Breast epithelium (tissue), 3 donors: Measurements from ENCODE around the gene ALOXE3.
A peak's percentile ranks its signal among the peaks of the same experiment; 100 is the strongest.

Source experiments
- POLR2A ChIP-seq: fragments of 450-650 bp; IDR thresholded peaks from one replicate; pipeline ENCODE4 v1.6.1; 2016; ENCODE audit warnings: antibody characterized with exemption, mild to moderate bottlenecking, moderate library complexity
- POLR2AphosphoS5 ChIP-seq, 3 donors: sonication (generic); formaldehyde crosslinking; IDR thresholded peaks; one replicate each; pipeline ENCODE4 v1.6.1; 2017; ENCODE audit warnings: antibody characterized with exemption in 3 of 3
- TF ChIP-seq, protein P1 (sequence below), 3 donors: fragments of 450-650 bp; IDR thresholded peaks; one replicate each; pipeline ENCODE4 v1.5.1; 2016 to 2017; ENCODE audit warnings: antibody characterized with exemption in 3 of 3, mild to moderate bottlenecking in 3 of 3, moderate library complexity in 3 of 3

DNA sequence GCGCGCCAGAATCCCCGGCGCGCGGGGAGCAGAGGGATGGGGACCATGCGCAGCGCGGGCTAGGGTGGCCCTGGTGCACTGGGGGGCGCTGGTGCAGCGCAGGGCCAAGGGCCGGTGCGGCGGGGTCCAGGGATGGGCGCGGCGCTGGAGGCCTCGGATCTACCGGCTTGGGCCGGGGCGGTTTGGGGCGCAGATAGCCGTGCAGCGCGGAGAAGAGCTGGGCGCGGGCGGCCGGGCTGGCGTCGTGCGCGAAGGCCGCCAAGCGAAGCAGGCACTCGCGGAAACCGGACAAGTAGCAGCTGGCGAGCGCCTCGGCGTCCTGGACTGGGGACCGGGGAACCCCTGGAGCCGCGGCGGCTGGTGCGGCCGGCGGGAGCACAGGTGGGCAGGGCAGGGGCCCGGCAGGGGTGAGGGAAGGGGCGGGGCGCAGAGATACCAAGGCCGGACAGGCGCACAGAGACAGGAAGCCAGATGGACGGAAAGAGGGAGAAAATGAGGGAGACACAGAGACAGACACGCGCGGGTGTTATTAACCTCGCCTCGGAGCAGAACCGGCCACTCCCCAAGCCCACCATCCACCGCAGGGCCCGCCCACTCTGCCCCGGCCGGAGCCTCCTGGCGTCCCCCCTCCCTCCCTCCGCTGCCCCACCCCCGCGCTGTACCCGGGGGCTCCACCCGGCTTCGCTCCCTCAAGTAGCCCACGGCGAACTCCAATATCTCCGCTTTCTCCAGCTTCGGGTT lies 3.5 kb upstream of the ALOXE3 start:
- TF ChIP-seq, protein P1, sequence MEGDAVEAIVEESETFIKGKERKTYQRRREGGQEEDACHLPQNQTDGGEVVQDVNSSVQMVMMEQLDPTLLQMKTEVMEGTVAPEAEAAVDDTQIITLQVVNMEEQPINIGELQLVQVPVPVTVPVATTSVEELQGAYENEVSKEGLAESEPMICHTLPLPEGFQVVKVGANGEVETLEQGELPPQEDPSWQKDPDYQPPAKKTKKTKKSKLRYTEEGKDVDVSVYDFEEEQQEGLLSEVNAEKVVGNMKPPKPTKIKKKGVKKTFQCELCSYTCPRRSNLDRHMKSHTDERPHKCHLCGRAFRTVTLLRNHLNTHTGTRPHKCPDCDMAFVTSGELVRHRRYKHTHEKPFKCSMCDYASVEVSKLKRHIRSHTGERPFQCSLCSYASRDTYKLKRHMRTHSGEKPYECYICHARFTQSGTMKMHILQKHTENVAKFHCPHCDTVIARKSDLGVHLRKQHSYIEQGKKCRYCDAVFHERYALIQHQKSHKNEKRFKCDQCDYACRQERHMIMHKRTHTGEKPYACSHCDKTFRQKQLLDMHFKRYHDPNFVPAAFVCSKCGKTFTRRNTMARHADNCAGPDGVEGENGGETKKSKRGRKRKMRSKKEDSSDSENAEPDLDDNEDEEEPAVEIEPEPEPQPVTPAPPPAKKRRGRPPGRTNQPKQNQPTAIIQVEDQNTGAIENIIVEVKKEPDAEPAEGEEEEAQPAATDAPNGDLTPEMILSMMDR (IDR thresholded peaks at IDR 0.05), result peak in 1 of 3 donors; percentile 7
- TF ChIP-seq POLR2A (no peak), POLR2AphosphoS5 (IDR thresholded peaks at IDR 0.05) (no peak)
